Kidney epithelial cell (primary cell): Measurements from ENCODE around the gene AP3S1. TPM values are rescaled to one million over a fixed set of nuclear protein-coding genes. Genes with fewer than 3 reads are reported as not detected.
A peak's percentile ranks its signal among the peaks of the same experiment; 100 is the strongest.

ENCODE experiments used
- DNase-seq: peaks from one replicate; pipeline ENCODE4 v3.0.0-alpha.2; 2010; ENCODE audit warnings: low read depth
- H3K27me3 ChIP-seq: 2 replicates; pipeline ENCODE4 v1.6.0; 2011; ENCODE audit warnings: low read length; ENCODE audit not compliant: control insufficient read depth, insufficient read depth
- H3K36me3 ChIP-seq: 2 replicates; pipeline ENCODE4 v1.5.1; 2011; ENCODE audit warnings: low read length; ENCODE audit not compliant: control insufficient read depth, insufficient read depth
- H3K4me3 ChIP-seq: 2 replicates; pipeline ENCODE4 v1.5.1; 2011; ENCODE audit warnings: low read depth, mild to moderate bottlenecking, control low read depth, low read length
- CTCF ChIP-seq: IDR thresholded peaks from 2 replicates; pipeline ENCODE4 v1.5.1; 2011; ENCODE audit warnings: mild to moderate bottlenecking, moderate library complexity, low read length, control low read depth, inconsistent platforms; ENCODE audit not compliant: insufficient read depth, poor library complexity, severe bottlenecking
- total RNA-seq: library from RNA; depleted of rRNA; stranded (reverse); fragments of >200 nt; gene quantifications from 2 replicates; pipeline ENCODE4 v1.2.3, GENCODE V29; 2015

AP3S1 gene
- total RNA-seq, 1 donor from 2014 or later, result 208 TPM

GRCh38 chr5:115936031-115936430 lies 94.3 kb downstream of the AP3S1 start:
- no peak for TF ChIP-seq CTCF

DNA sequence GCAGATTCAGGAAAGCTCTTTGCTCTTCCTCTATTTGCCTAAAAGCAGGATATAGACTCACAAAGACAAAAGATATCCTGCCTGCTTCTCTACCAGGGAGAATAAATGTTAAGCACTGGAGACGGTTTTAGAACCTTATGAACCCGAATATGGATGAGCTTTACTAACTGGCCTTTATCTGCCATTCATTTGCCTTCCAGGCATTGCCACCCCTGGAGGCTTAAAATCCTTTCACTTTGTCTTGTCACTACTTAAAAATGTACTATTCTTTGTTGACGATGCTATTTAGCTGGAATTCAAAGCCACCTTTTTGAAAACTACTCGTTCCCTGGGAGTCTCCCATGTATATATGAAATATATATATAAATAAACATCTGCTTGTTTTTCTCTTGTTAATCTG lies 97.3 kb downstream of the AP3S1 start:
- no peak overlapping the region for H3K4me3 ChIP-seq
- no peak for TF ChIP-seq CTCF
- no peak for DNase-seq
- H3K36me3 ChIP-seq, result no peaks in the 10 kb centered on the region
- no peaks in the 10 kb centered on the region for H3K27me3 ChIP-seq

More at GRCh38 chr5:115936031-115936430, 94.3 kb downstream of the AP3S1 start:
- no peak overlapping the region for H3K4me3 ChIP-seq
- no peaks in the 10 kb centered on the region for H3K27me3 ChIP-seq
- no peaks in the 10 kb centered on the region for H3K36me3 ChIP-seq
- DNase-seq, result no peak

DNA sequence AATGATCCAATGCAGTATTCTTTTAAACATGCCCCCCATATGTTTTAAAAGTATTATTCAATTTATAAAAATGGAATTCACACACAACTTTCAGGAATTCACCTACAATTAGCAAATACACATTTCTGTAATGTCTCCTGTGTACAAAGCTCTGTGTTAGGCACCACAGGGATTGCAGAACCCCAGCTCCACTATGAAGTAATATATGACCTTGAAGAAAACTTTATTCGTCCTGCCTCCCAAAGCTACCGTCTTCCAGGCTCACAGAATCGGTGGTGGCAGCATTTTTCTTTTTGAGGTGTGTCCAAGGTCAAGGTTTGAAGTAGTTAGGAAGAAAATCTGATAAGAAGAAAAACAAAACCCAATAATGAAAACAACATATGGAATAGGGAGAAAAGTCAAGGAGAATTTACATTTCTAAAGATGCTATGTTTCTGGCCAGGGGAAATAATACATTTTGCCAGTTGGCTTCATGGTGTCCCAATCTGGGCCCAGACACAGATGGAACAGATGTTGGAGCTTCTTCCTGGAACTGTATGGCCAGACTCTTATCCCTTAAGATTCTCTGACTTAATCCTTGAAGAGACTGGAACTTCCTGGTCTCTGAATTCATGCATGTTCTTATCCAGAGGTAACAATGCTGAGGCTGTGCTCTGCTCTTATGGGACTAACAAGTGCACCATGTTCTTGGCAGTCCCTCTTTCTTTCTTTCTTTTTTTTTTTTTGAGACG lies 98.5 kb downstream of the AP3S1 start:
- H3K4me3 ChIP-seq, result no peak overlapping the region
- H3K27me3 ChIP-seq, result no peaks in the 10 kb centered on the region
- H3K36me3 ChIP-seq, result no peaks in the 10 kb centered on the region
- TF ChIP-seq CTCF, result no peak
- DNase-seq, result no peak

DNA sequence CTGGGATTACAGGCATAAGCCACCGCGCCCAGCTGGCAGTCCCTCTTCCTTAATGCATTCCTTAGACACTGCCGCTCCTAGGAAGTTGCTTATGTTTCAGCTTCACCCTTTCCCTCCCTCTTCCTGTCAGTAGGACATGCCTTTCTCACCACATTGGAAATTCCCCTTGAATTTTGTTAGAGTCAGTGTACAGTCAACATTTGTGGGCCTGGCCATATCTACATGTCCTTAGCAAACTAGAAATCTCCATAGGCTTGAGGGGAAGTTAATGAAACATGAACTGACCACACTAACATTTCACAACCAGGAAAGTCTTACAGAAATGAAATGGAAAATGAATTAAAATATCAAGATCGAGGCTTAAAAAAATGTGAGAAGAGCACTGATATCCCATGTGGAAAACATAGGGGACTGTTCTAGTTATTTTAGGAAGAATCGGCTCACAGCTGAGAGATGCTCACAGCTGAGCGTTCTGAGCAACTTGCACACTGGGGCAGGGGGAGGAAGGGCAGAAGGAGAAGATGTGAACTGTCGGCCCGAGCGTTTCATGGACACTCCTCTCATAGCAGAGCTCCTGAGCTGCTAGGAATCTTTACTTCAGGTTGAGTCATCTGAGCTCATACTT lies 99.4 kb downstream of the AP3S1 start:
- Histone ChIP-seq H3K27me3 (no peaks in the 10 kb centered on the region), H3K4me3 (no peak overlapping the region), H3K36me3 (no peaks in the 10 kb centered on the region)
- peak; percentile 35 for DNase-seq
- TF ChIP-seq CTCF, result no peak

DNA sequence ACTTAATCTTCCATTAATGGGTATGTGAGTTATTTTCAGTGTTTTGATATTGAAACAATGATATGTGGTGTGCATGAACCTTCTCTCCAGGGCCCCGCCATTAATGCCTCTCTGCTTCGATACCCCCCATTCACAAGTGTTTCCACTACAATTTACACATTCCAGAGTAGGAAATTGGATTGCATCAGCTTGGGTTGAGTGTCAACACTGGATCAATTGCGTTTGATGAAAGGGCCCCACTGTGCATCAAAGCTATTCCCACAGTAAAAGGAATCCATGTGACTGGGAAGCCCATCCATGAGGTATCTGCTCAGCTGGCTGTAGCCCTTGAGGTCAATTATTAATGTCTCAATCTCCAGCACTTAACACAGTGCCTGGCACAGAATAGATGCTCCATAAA lies 102.8 kb downstream of the AP3S1 start:
- no peak for TF ChIP-seq CTCF
- H3K36me3 ChIP-seq, result no peaks in the 10 kb centered on the region
- no peak overlapping the region for H3K4me3 ChIP-seq
- no peak for DNase-seq
- no peaks in the 10 kb centered on the region for H3K27me3 ChIP-seq

DNA sequence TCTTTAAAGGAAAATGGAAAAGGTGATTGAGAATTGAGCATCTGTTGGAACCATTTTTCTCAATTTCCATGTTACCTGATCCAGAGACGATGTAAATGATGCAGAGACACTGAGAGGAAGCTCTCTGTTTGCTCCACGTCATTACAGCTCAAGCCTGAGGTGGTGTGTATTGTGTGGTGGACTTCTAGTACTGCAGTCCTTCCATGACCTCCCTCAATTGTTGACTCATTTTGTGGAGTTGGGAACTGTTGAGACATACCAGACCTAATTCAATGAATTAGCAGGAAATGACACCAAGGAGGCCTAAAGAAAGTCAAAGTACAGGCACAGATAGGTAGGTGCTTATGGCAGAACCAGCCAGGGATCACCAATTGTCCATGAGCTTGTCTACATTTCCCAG lies 104.9 kb downstream of the AP3S1 start:
- H3K4me3 ChIP-seq, result no peak overlapping the region
- H3K36me3 ChIP-seq, result no peaks in the 10 kb centered on the region
- DNase-seq, result no peak
- H3K27me3 ChIP-seq, result no peaks in the 10 kb centered on the region
- TF ChIP-seq CTCF, result no peak
